ENCODE measurements around the gene ITSN2.

ITSN2 gene

DNA sequence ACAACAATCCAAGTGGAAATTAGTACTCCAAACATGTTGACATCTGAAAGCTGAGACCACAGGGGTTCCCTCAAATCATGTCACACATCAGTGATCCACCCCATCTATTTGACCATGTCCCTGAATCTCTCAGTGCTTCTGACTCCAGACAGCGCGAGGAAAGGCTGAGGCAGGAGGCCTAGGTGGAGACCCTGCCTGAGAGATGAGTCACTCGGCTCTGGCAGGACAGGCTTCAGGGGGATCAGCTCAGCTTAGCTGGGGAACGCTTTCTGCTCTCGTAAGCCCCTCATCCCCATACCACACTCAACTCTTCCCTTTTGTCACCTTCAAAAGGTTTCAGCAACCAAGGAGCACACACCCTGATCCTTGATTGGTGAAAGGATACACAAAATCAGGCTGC is 191.3 kb downstream of the ITSN2 start:
- no peak for DNase-seq

DNA sequence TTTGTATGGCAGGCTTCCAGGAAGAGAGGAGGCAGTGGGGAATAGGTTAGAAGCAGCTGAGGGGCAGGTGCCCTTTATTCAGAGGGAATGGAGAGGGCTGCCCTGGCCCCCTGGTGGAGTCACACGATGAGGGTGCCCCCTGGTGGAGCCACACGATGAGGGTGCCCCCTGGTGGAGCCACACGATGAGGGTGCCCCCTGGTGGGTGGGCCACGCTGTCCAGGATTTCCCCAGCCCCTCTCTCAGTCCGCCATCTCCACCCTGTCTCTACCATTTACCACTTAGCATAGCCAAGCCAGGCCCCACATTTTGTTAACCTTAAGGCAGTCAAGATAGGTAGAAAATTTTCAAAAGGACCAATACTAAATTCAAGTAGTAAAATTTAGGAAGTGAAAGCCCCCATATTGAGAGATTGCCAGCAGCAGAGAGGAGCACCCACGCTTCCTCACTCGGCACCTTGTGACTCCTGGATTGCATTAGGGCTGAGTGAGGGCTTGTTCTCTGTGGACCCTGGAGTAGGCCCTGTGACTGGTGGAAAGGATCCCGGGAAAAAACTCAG is 195.8 kb downstream of the ITSN2 start:
- DNase-seq: peak; percentile 60 to 81

- peak; percentile 25 to 33 for DNase-seq
These were observed 196.7 kb downstream of the ITSN2 start for GRCh38 chr2:24163601-24164000.

DNA sequence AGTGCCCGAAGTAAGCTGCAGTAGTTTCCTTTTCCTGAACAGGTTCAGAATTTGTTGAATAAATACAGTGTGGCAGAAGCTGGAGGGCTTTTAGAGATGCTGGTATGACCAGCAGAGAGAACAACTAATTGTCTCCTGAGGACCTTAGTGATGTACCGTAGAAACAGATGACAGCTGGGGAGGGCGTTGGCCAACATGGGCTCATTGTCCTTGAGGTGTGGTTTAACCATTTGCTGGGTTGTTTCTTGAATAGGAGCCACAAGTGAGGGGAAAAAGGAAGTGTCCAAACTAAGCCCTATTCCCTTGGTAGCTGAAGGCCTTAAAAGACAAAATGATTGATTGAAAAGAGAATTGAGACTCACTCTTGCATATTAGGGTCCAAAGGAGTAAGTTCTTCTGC is 197.2 kb downstream of the ITSN2 start:
- no peak for DNase-seq

GRCh38 chr2:24162494-24162893 is 197.8 kb downstream of the ITSN2 start:
- no peak for DNase-seq

- no peak for DNase-seq
These were observed 199.6 kb downstream of the ITSN2 start for GRCh38 chr2:24160761-24161160.

- no peak for DNase-seq
These were observed 200.6 kb downstream of the ITSN2 start for GRCh38 chr2:24159708-24160107.

- DNase-seq: no peak
These were observed 202.2 kb downstream of the ITSN2 start for GRCh38 chr2:24158131-24158530.

- no peak for DNase-seq
These were observed 206.9 kb downstream of the ITSN2 start for GRCh38 chr2:24153478-24153877.
